ENCODE data around the gene TPRG1. TPM values are rescaled to one million over a fixed set of nuclear protein-coding genes. Genes with fewer than 3 reads are reported as not detected.

TPRG1 gene
- polyA plus RNA-seq, 1 donor (not counting 4 experiments of a cell fraction or from before 2014, with no cell fraction given), result 1.5 TPM

GRCh38 chr3:189232790-189233189 lies 61.0 kb downstream of the TPRG1 start:
- Histone ChIP-seq H2AFZ (ENCODE audit: control insufficient read depth, low read length) (no peak overlapping the region), H3K4me2 (ENCODE audit: control insufficient read depth, extremely low read depth, insufficient read depth, low read depth, low read length) (no peak overlapping the region)

GRCh38 chr3:189233225-189233858 lies 61.6 kb downstream of the TPRG1 start:
- Histone ChIP-seq H3K4me3 (ENCODE audit: control insufficient read depth in 2 of 3, extremely low read depth in 1 of 3, insufficient read depth in 2 of 3, low read depth in 1 of 3, low read length in 3 of 3) (no peak overlapping the region), H3K9me1 (ENCODE audit: control insufficient read depth, extremely low read depth, insufficient read depth, low read length) (no peaks in the 10 kb centered on the region), H3K27ac (ENCODE audit: control insufficient read depth, insufficient read depth, low read length) (no peak overlapping the region), H4K20me1 (ENCODE audit: control insufficient read depth, extremely low read depth, insufficient read depth, low read length) (no peaks in the 10 kb centered on the region), H3K4me1 (ENCODE audit: control insufficient read depth, extremely low read depth, insufficient read depth, low read length) (no peaks in the 10 kb centered on the region), H3K4me2 (ENCODE audit: control insufficient read depth, extremely low read depth, insufficient read depth, low read depth, low read length) (no peak overlapping the region), H3K9ac (ENCODE audit: control insufficient read depth, extremely low read depth, insufficient read depth, low read length) (no peak overlapping the region), H3K36me3 (ENCODE audit: control insufficient read depth in 2 of 2, extremely low read depth in 1 of 2, insufficient read depth in 2 of 2, low read length in 2 of 2) (no peaks in the 10 kb centered on the region), H3K27me3 (ENCODE audit: control insufficient read depth, extremely low read depth, insufficient read depth, low read length) (no peaks in the 10 kb centered on the region), H3K79me2 (ENCODE audit: control insufficient read depth, insufficient read depth, low read length) (no peaks in the 10 kb centered on the region), H2AFZ (ENCODE audit: control insufficient read depth, low read length) (no peak overlapping the region), H3K9me3 (ENCODE audit: control insufficient read depth, low read depth, low read length) (no peaks in the 10 kb centered on the region)
- peak; percentile 86 for FAIRE-seq
- peak; percentile 13 for DNase-seq (ENCODE audit: low read depth, low spot score)
- dilution Hi-C loops (cut with MboI; ENCODE audit: extremely low pct_ligation_motif_present, low sequenced_read_pairs), result no loop called here
- TF ChIP-seq EZH2 (IDR thresholded peaks at IDR 0.05; ENCODE audit: low read length), result no peak
- TF ChIP-seq CTCF (optimal IDR thresholded peaks at IDR 0.05 in 1 of 3, IDR thresholded peaks at IDR 0.05 in 1 of 3, conservative IDR thresholded peaks at IDR 0.05 in 1 of 3; ENCODE audit: extremely low read depth in 1 of 3, insufficient read depth in 2 of 3, low read length in 3 of 3), result peak; percentile 73 to 89 (median 84)

More at GRCh38 chr3:189232790-189233189, 61.0 kb downstream of the TPRG1 start:
- no peak for FAIRE-seq
- TF ChIP-seq EZH2 (IDR thresholded peaks at IDR 0.05; ENCODE audit: low read length), result no peak
- no peak for TF ChIP-seq CTCF (optimal IDR thresholded peaks at IDR 0.05 in 1 of 3, IDR thresholded peaks at IDR 0.05 in 1 of 3, conservative IDR thresholded peaks at IDR 0.05 in 1 of 3; ENCODE audit: extremely low read depth in 1 of 3, insufficient read depth in 2 of 3, low read length in 3 of 3)
- Histone ChIP-seq H3K9me3 (ENCODE audit: control insufficient read depth, low read depth, low read length) (no peaks in the 10 kb centered on the region), H3K9ac (ENCODE audit: control insufficient read depth, extremely low read depth, insufficient read depth, low read length) (no peak overlapping the region), H4K20me1 (ENCODE audit: control insufficient read depth, extremely low read depth, insufficient read depth, low read length) (no peaks in the 10 kb centered on the region), H3K9me1 (ENCODE audit: control insufficient read depth, extremely low read depth, insufficient read depth, low read length) (no peaks in the 10 kb centered on the region), H3K27ac (ENCODE audit: control insufficient read depth, insufficient read depth, low read length) (no peak overlapping the region), H3K79me2 (ENCODE audit: control insufficient read depth, insufficient read depth, low read length) (no peaks in the 10 kb centered on the region), H3K27me3 (ENCODE audit: control insufficient read depth, extremely low read depth, insufficient read depth, low read length) (no peaks in the 10 kb centered on the region), H3K36me3 (ENCODE audit: control insufficient read depth in 2 of 2, extremely low read depth in 1 of 2, insufficient read depth in 2 of 2, low read length in 2 of 2) (no peaks in the 10 kb centered on the region), H3K4me1 (ENCODE audit: control insufficient read depth, extremely low read depth, insufficient read depth, low read length) (no peaks in the 10 kb centered on the region), H3K4me3 (ENCODE audit: control insufficient read depth in 2 of 3, extremely low read depth in 1 of 3, insufficient read depth in 2 of 3, low read depth in 1 of 3, low read length in 3 of 3) (no peak overlapping the region)
- no peak for DNase-seq (ENCODE audit: low read depth, low spot score)
- dilution Hi-C loops (cut with MboI; ENCODE audit: extremely low pct_ligation_motif_present, low sequenced_read_pairs), result no loop called here
